GM15510 (cell line): ENCODE results near the gene LOC128125822.
A peak's percentile ranks its signal among the peaks of the same experiment; 100 is the strongest.

ENCODE experiments used
- POLR2A ChIP-seq: IDR thresholded peaks from 3 replicates; pipeline ENCODE4 v1.6.1; 2011; ENCODE audit warnings: borderline replicate concordance; ENCODE audit not compliant: insufficient read length; ENCODE audit errors: extremely low read depth

LOC128125822 gene

GRCh38 chr6:63573076-63573898 is 1.0 kb downstream of the LOC128125822 start:
- peak; percentile 88 for TF ChIP-seq POLR2A

GRCh38 chr6:63573899-63574553 is 1.7 kb downstream of the LOC128125822 start:
- TF ChIP-seq POLR2A: no peak

GRCh38 chr6:63574554-63574900 is 2.2 kb downstream of the LOC128125822 start:
- TF ChIP-seq POLR2A: no peak

GRCh38 chr6:63576147-63576772 is 4.0 kb downstream of the LOC128125822 start:
- TF ChIP-seq POLR2A: no peak

GRCh38 chr6:63576985-63577712 is 4.9 kb downstream of the LOC128125822 start:
- no peak for TF ChIP-seq POLR2A

- no peak for TF ChIP-seq POLR2A
Observed at GRCh38 chr6:63578757-63579156, 6.5 kb downstream of the LOC128125822 start.

GRCh38 chr6:63579937-63580703 is 7.8 kb downstream of the LOC128125822 start:
- TF ChIP-seq POLR2A: no peak

- TF ChIP-seq POLR2A: no peak
Observed at GRCh38 chr6:63580704-63580961, 8.4 kb downstream of the LOC128125822 start.

GRCh38 chr6:63581355-63582013 is 9.2 kb downstream of the LOC128125822 start:
- no peak for TF ChIP-seq POLR2A

- TF ChIP-seq POLR2A: no peak
Observed at GRCh38 chr6:63582579-63583231, 10.4 kb downstream of the LOC128125822 start.

- TF ChIP-seq POLR2A: no peak
Observed at GRCh38 chr6:63584125-63584514, 11.8 kb downstream of the LOC128125822 start.

GRCh38 chr6:63584566-63584965 is 12.3 kb downstream of the LOC128125822 start:
- TF ChIP-seq POLR2A: no peak

- TF ChIP-seq POLR2A: no peak
Observed at GRCh38 chr6:63589952-63590411, 17.7 kb downstream of the LOC128125822 start.
